GM18907 (cell line): ENCODE results near the gene VTI1A.
"Not testable (repeated sequence)": the region's sequence is repeated elsewhere in the genome, so short reads cannot be mapped to it uniquely, and the experiment has no call there.

Experiments used
- ATAC-seq: cut with Tn5 transposase; IDR thresholded peaks from one replicate; pipeline ENCODE4 v1.9.1; 2021; ENCODE audit warnings: mild to moderate bottlenecking, moderate library complexity; ENCODE audit not compliant: unreplicated experiment

VTI1A gene

GRCh38 chr10:112848868-112849430 is 401.9 kb downstream of the VTI1A start:
- ATAC-seq = no peak

- no peak for ATAC-seq
These were observed 402.5 kb downstream of the VTI1A start for GRCh38 chr10:112849546-112849945.

DNA sequence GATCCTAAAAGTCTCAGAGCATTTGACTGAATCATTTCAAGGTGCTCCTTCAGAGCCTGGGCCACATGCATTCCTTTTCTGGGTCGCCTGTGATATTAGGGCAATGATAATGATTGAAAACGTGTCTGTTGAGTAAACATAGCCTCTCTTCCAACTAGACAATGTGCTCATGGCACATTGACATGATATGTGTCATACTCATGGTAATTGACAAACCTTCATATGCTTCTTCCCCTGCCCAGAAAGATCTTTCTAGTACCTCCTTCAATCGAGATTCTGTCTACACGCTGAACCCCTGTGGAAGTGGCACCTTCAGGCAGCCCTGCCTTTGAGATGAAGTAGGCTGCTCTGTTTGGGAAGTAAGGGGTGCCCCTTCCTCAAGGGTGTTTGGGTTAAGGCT is 404.2 kb downstream of the VTI1A start:
- ATAC-seq = no peak

DNA sequence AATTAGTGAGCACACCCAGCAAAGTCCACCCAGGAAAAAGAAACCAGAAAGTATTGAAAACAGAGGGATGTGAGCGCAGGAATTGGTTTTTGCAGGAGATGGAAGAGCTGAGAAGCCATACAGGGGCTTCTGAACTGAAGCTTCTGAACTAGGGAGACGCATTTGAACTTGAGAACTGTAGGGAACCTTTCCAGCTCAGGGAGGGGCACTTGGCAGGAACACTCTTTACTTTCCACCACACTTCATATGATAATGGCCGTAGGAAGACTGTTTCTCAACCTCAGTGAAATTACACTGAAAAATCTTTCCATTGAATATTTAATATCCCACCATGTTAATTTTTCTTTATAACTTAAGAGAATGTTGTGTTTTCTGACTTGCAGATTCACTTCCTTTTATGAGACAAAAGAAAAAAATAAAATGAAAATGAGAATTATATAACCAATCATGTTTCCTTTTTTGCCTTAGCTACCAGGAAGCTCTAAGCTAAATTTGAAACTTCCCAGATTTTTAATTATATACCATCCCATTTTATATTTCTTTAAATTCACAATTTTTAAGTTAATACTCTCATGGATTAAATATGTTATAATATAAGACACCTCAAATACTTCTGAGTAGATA is 404.7 kb downstream of the VTI1A start:
- ATAC-seq = no peak

DNA sequence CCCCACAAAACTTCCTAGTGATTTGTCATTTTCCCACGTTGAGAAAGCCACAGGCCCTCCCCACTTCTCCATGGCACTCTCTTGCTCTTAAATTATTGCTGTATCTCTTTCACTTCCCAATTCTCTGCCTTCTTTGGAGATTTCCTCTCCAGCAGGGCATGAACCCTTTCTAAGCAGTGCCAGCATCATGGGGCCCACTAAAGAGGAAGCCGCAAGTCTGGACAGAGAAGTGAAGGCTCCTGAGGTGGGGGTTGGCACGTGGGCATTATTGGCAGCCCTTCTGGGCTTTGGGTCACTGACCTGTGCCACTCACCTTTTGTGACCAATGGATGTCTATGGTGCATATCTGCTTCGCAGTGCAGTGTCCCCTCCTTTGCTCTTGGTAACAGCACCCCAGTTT is 405.3 kb downstream of the VTI1A start:
- ATAC-seq = no peak

DNA sequence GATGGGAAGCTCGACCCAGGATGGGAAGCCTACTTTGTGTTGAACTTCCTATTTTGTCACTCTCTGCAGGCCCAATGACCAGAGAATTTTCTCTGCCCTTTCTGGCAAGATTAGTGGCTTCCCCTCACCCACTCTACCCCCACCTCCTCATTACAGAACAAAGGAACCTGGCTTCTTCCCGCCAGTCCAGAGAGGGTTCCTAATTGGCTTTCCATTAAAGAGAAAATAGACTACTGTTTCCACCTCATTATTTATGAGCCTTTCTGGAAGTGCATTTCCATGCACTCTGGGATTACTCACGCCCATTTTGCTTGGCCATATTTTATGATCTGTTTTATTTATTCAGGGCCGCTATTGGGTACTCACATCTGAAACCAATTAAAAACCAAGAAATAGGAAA is 408.1 kb downstream of the VTI1A start:
- no peak for ATAC-seq

GRCh38 chr10:112857493-112857892 is 410.5 kb downstream of the VTI1A start:
- ATAC-seq = no peak

DNA sequence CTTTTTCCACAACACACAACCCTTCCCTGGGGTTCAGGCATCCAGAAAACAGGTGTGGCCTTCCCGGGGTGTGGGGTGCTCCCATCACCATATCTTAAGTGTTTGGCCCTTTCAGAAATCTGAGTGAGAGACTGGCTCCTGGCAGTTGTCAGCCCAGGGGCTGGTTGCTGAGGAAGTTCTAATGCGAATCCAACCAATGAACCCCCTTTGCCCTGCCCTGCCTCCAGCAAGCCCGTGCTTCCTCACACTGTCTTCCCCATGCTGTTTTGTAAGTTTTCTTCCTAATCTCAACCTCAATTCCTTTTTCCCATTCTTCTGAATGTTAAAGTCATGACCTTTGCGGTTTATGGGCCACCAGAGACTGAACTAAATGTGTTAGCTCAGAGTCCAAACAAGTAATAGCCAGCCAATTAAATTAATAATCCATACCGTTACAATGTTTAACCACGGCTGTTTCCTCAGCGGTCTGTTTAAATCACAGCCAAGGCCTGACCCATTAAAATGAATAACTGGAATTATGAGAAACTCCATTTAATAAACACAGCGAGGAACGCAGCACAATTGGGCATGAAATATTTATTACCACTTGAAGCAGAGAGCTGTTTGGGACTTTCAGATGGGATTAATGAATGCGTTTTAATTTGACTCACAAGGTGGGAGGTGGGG is 412.1 kb downstream of the VTI1A start:
- ATAC-seq = no peak

GRCh38 chr10:112859793-112860192 is 412.8 kb downstream of the VTI1A start:
- no peak for ATAC-seq

GRCh38 chr10:112863461-112863860 is 416.4 kb downstream of the VTI1A start:
- ATAC-seq = not testable (repeated sequence)
